Vagina (tissue), 2 donors: ENCODE results near the gene DRAXIN. TPM values are rescaled to one million over a fixed set of nuclear protein-coding genes. Genes with fewer than 3 reads are reported as not detected.

Source experiments
- DNase-seq, 2 donors: peaks; one replicate each; pipeline ENCODE4 v3.0.0-alpha.2; 2017; ENCODE audit errors: extremely low spot score in 2 of 2
- H3K27ac ChIP-seq: fragments of 200-600 bp; sonication (generic); one replicate; pipeline ENCODE4 v1.5.1; 2019
- H3K27me3 ChIP-seq: fragments of 200-600 bp; sonication (generic); one replicate; pipeline ENCODE4 v1.5.1; 2019
- H3K36me3 ChIP-seq, 2 donors: fragments of 200-600 bp; sonication (generic); one replicate each; pipeline ENCODE4 v1.5.1; 2017 to 2019
- H3K4me1 ChIP-seq: fragments of 200-600 bp; sonication (generic); one replicate; pipeline ENCODE4 v1.5.1; 2019
- H3K4me3 ChIP-seq, 2 donors: fragments of 200-600 bp; sonication (generic); 1 replicate in 1 of 2; 2 replicates in 1 of 2; pipeline ENCODE4 v1.5.1; 2016 to 2019
- H3K9me3 ChIP-seq: fragments of 200-600 bp; sonication (generic); one replicate; pipeline ENCODE4 v1.5.1; 2019
- POLR2A ChIP-seq, 2 donors: fragments of 450-650 bp; IDR thresholded peaks; one replicate each; pipeline ENCODE4 v1.6.1; 2017; ENCODE audit warnings: antibody characterized with exemption in 2 of 2, mild to moderate bottlenecking in 2 of 2, moderate library complexity in 2 of 2
- POLR2AphosphoS5 ChIP-seq, 2 donors: sonication (generic); formaldehyde crosslinking; IDR thresholded peaks; one replicate each; pipeline ENCODE4 v1.9.0; 2017; ENCODE audit warnings: antibody characterized with exemption in 2 of 2, mild to moderate bottlenecking in 2 of 2, low read depth in 1 of 2; ENCODE audit not compliant: insufficient read depth in 1 of 2
- intact Hi-C: fragments of 100-400 bp; cut with DNase I; formaldehyde crosslinking; loops from one replicate; pipeline ENCODE4 v1.15.1; 2023
- total RNA-seq: library from RNA; depleted of rRNA; stranded (reverse); fragments of >200 nt; gene quantifications from one replicate; pipeline ENCODE4 v1.2.3, GENCODE V29; 2016
- TF ChIP-seq, protein P1 (sequence below), 3 experiments: fragments of 450-650 bp in 2 of 3; fragments of 200-600 bp in 1 of 3; sonication (generic) in 1 of 3; IDR thresholded peaks; one replicate each; pipeline ENCODE4 v1.5.1; 2017 to 2019; ENCODE audit warnings: antibody characterized with exemption in 3 of 3, mild to moderate bottlenecking in 2 of 3, moderate library complexity in 2 of 3

The DRAXIN gene
- total RNA-seq, 1 donor from 2014 or later = not detected

DNA sequence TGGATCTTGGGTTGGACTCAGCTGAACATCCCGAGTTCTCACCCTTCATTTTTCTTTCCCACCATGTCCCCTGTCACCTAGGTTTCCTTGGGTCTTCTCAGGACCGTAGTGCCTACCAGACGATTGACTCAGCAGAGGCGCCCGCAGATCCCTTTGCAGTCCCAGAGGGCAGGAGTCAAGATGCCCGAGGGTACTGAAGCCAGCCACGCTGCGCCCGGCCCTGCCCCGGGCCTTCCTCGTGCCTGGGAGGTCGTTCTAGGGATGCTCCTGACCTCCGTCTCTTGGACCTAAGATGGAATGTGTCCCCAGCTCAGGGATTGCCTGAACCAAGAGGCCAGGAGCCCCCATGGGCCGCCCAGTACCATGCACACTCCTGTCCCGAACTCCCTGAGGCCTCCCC is 58.5 kb downstream of the DRAXIN start:
- DNase-seq = no peak
- TF ChIP-seq POLR2AphosphoS5 (IDR thresholded peaks at IDR 0.05; ENCODE audit: insufficient read depth in 1 of 2, low read depth in 1 of 2) (no peak), POLR2A (IDR thresholded peaks at IDR 0.05) (no peak)
- TF ChIP-seq, protein P1, sequence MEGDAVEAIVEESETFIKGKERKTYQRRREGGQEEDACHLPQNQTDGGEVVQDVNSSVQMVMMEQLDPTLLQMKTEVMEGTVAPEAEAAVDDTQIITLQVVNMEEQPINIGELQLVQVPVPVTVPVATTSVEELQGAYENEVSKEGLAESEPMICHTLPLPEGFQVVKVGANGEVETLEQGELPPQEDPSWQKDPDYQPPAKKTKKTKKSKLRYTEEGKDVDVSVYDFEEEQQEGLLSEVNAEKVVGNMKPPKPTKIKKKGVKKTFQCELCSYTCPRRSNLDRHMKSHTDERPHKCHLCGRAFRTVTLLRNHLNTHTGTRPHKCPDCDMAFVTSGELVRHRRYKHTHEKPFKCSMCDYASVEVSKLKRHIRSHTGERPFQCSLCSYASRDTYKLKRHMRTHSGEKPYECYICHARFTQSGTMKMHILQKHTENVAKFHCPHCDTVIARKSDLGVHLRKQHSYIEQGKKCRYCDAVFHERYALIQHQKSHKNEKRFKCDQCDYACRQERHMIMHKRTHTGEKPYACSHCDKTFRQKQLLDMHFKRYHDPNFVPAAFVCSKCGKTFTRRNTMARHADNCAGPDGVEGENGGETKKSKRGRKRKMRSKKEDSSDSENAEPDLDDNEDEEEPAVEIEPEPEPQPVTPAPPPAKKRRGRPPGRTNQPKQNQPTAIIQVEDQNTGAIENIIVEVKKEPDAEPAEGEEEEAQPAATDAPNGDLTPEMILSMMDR (IDR thresholded peaks at IDR 0.05) = no peak
- H3K4me3 ChIP-seq = no peak overlapping the region
- intact Hi-C loops = no loop called here
- H3K36me3 ChIP-seq = peaks cover 0 to 23% of the 10 kb centered on the region in 2 donors
- H3K27ac ChIP-seq = no peak overlapping the region
- H3K27me3 ChIP-seq = no peaks in the 10 kb centered on the region
- no peaks in the 10 kb centered on the region for H3K4me1 ChIP-seq
- H3K9me3 ChIP-seq = no peaks in the 10 kb centered on the region

DNA sequence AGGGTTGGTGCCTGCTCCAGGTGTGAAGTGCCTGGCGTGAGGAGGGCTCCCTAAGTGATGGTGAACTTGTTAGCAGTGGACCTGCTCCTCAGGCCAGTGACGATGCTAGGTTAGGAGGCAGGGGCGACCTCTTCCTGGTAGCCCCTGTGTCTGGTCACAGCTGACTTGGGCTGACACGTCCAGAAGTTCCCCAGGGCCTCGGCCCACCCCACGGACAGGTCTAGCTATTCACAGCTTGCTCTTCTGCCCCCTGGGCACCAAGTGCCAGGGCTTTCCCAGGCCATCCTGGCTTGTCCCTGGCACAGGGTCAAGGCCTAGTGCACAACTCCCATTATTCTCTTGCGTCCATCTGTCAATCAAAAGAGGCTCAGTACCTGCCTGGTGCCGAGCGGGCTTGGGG is 59.6 kb downstream of the DRAXIN start:
- Histone ChIP-seq H3K4me1 (no peaks in the 10 kb centered on the region), H3K4me3 (no peak overlapping the region), H3K27ac (no peak overlapping the region), H3K27me3 (no peaks in the 10 kb centered on the region), H3K36me3 (peaks cover 0 to 21% of the 10 kb centered on the region in 2 donors), H3K9me3 (no peaks in the 10 kb centered on the region)
- DNase-seq = no peak
- intact Hi-C loops = no loop called here
- TF ChIP-seq, protein P1 (IDR thresholded peaks at IDR 0.05) = no peak
- no peak for TF ChIP-seq POLR2A (IDR thresholded peaks at IDR 0.05)
- TF ChIP-seq POLR2AphosphoS5 (IDR thresholded peaks at IDR 0.05; ENCODE audit: insufficient read depth in 1 of 2, low read depth in 1 of 2) = no peak

DNA sequence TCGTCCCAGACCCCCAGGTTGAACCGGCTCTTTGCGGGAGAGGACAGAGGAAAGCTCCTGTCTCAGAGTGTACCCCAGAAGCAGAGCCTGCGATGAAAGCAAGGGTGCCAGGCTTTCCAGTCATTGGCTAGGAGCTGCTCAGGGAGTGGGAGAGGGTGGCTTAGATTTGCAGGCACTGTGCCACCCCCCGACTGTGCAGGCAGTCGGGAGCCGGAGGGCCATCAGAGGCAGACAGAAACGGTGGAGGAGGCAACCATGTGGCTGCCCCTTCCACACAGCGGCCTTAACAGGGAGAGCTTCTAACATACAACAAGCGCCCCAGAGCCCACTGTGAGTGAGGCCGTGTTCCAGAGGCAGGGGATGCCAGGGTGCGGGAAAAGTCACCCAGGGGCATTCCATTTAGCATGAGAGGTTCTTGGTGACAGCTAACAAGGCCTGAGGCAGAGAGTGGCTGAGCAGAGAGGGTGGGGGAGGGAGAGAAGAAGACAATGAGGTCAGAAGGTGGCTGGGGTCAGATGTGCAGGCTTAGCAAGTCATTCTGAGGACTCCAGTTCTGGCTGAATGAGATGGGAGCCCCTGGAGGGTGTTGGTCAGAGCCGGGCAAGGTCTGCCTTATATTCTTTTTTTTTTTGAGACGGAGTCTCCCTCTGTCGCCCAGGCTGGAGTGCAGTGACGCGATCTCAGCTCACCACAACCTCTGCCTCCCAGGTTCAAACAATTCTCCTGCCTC is 61.0 kb downstream of the DRAXIN start:
- no peak overlapping the region for H3K4me3 ChIP-seq
- intact Hi-C loops = no loop called here
- no peak for TF ChIP-seq POLR2AphosphoS5 (IDR thresholded peaks at IDR 0.05; ENCODE audit: insufficient read depth in 1 of 2, low read depth in 1 of 2)
- TF ChIP-seq, protein P1 (IDR thresholded peaks at IDR 0.05) = no peak
- no peak for TF ChIP-seq POLR2A (IDR thresholded peaks at IDR 0.05)
- DNase-seq = no peak
- no peak overlapping the region for H3K27ac ChIP-seq
- H3K27me3 ChIP-seq = no peaks in the 10 kb centered on the region
- peaks cover 0 to 13% of the 10 kb centered on the region in 2 donors for H3K36me3 ChIP-seq
- H3K4me1 ChIP-seq = no peaks in the 10 kb centered on the region
- no peaks in the 10 kb centered on the region for H3K9me3 ChIP-seq

DNA sequence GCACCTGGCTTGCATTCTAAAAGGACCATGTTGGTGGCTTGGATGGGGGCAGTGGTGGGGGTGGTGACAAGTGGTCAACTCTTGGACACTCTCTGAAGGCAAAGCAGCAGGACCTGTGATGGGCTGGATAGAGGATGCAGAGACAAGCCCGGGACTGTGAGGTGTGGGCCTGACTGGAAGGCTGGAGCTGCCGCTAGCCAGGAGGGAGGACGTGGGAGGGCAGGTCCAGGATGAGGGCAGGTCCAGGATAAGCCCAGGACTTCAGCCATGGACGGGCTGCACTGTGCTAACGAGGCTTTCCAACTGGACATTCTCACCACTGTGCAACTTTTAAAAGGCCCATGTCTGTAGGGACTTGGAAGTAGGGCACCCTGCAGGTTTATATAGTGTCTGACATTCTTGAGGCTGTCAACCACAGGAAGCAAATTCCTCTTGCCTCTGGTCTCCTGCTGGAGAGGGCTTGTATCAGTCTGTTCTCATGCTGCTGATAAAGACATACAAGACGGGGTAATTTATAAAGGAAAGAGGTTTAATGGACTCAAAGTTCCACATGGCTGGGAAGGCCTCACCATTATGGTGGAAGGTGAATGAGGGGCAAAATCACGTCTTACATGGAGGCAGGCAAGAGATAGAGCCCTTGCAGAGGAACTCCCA is 62.2 kb downstream of the DRAXIN start:
- no peak for TF ChIP-seq POLR2A (IDR thresholded peaks at IDR 0.05)
- no peak for TF ChIP-seq POLR2AphosphoS5 (IDR thresholded peaks at IDR 0.05; ENCODE audit: insufficient read depth in 1 of 2, low read depth in 1 of 2)
- TF ChIP-seq, protein P1 (IDR thresholded peaks at IDR 0.05) = no peak
- intact Hi-C loops = no loop called here
- peaks cover 0 to 10% of the 10 kb centered on the region in 2 donors for H3K36me3 ChIP-seq
- H3K27ac ChIP-seq = no peak overlapping the region
- H3K9me3 ChIP-seq = no peaks in the 10 kb centered on the region
- H3K4me3 ChIP-seq = no peak overlapping the region
- no peak for DNase-seq
- H3K27me3 ChIP-seq = no peaks in the 10 kb centered on the region
- H3K4me1 ChIP-seq = no peaks in the 10 kb centered on the region

DNA sequence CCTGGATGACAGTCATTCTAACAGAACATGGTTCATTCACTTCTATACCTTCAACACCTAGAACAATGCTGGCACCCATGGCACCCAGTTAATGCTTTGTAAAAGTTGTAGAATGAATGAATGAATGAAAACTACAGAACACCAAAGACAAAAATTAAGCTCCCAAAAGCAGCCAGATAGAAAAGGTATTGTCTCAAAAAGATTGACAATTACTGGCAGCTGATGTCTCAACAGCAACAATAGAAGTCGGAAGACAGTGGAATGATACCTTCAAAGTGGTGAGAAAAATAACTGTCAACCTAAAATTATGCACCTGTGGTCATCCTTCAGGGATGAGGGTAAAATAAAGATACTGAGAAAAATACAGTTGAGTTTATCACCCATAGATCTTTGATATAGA is 65.5 kb downstream of the DRAXIN start:
- no peak overlapping the region for H3K4me3 ChIP-seq
- H3K27me3 ChIP-seq = peaks cover 4% of the 10 kb centered on the region
- no peak for TF ChIP-seq POLR2A (IDR thresholded peaks at IDR 0.05)
- TF ChIP-seq, protein P1 (IDR thresholded peaks at IDR 0.05) = no peak
- no peak for TF ChIP-seq POLR2AphosphoS5 (IDR thresholded peaks at IDR 0.05; ENCODE audit: insufficient read depth in 1 of 2, low read depth in 1 of 2)

More for the DNA sequence above, 65.5 kb downstream of the DRAXIN start:
- Histone ChIP-seq H3K27ac (no peak overlapping the region), H3K36me3 (no peaks in the 10 kb centered on the region), H3K9me3 (no peaks in the 10 kb centered on the region), H3K4me1 (peaks cover 4% of the 10 kb centered on the region)
- intact Hi-C loops = no loop called here
- no peak for DNase-seq
